Camera-type eye (tissue), 1 donor: Measurements from ENCODE around the gene LCA5L. TPM values are rescaled to one million over a fixed set of nuclear protein-coding genes. Genes with fewer than 3 reads are reported as not detected.

ENCODE experiments used
- total RNA-seq: library from RNA; depleted of rRNA; stranded (reverse); fragments of >200 nt; gene quantifications from one replicate; pipeline ENCODE4 v1.2.3, GENCODE V29; 2014

The LCA5L gene
- 3.8 TPM for total RNA-seq

GRCh38 chr21:39445321-39446269 lies at the start of gene LCA5L:
LCA5L (minus strand) TSS chr21:39445778; CDS start chr21:39428493, 17,285 bp downstream.

DNA sequence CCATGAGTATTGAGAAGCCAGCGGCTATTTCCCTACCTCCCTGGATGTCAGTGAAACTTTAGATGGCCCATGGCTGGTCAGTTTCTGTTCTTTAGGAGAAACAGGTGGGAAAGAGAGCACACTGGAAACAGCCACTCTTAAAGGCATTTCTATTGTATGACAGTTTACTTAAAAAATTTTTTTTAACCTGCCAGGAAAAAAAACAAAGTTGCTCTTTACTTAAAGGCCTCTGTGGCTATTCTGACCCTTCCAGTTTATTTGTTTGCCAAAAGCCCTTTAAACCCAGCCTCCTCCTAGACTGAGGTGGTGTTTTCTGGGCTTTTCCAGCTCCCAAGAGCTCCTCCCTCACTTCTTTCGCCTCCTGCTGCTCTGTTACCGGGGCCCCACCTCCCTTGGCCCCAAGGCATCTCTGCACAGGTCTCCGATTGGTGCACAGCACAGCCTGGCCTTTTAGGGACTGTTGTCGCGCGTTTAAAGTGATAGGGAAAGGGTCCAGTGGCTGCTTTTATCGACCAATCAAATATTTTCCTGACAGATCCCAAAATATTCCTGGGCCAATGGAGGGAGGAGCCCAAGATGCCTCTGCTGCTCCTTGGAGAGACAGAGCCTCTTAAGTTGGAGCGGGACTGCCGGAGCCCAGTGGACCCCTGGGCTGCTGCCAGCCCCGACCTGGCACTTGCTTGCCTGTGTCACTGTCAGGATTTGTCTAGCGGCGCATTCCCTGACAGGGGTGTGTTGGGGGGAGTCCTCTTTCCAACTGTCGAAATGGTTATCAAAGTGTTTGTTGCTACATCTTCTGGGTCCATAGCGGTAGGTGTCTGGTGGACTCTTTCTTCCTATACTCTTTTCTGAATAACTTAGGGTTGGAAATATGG lies 6.0 kb upstream of the LCA5L start, which contains the start of gene SH3BGR:
TSS of gene SH3BGR (plus strand) at position 639 of the 875 bp plus-strand sequence. CDS start at position 766, 127 bp downstream.

Other genes starting within 250 kb of the LCA5L start
- gene BRWD1, start 132.1 kb downstream of the LCA5L start, total RNA-seq = 206 TPM
- 273 TPM for gene HMGN1, start 96.7 kb downstream of the LCA5L start, total RNA-seq
- gene SH3BGR, start 6.2 kb upstream of the LCA5L start, total RNA-seq = 15.6 TPM
- 7.9 TPM for gene B3GALT5, start 167.2 kb upstream of the LCA5L start, total RNA-seq